GM12878 (cell line): Measurements from ENCODE around the gene WDR43. TPM values are rescaled to one million over a fixed set of nuclear protein-coding genes. Genes with fewer than 3 reads are reported as not detected.

ENCODE experiments used
- ATAC-seq: fragments of 200-7000 bp; cut with Tn5 transposase; 3 replicates; pipeline ENCODE4 v1.9.1; 2020; ENCODE audit warnings: mild to moderate bottlenecking, moderate library complexity
- BruUV-seq: library from RNA; stranded (reverse); fragments of 400-500 nt; replicated peaks from 2 replicates; lab custom pipeline; 2021; lab: Mats Ljungman, UMichigan
- CTCF ChIA-PET: fragments of 300-600 bp; sonication (Branson Sonifier 250); formaldehyde crosslinking; extraction: SDS; loops from one replicate; lab custom pipeline; 2021; ENCODE audit warnings: inconsistent platforms; lab: Yijun Ruan, JAX
- POLR2A ChIA-PET: fragments of 350-600 bp; formaldehyde crosslinking; extraction: SDS; loops from one replicate; lab custom pipeline; 2021; ENCODE audit warnings: inconsistent platforms; lab: Charles Lee
- RAD21 ChIA-PET: fragments of 300-600 bp; sonication (Branson Sonifier 250); formaldehyde crosslinking; loops from one replicate; lab custom pipeline; 2023; ENCODE audit warnings: antibody characterized with exemption; ENCODE audit not compliant: unreplicated experiment; lab: Charles Lee
- SMC1A ChIA-PET: fragments of 300-600 bp; sonication (Branson Sonifier 250); formaldehyde crosslinking; loops from one replicate; lab custom pipeline; 2023; ENCODE audit not compliant: unreplicated experiment, uncharacterized antibody; lab: Charles Lee
- DNase-seq: peaks from one replicate; pipeline ENCODE4 v3.0.0-alpha.2; 2011; ENCODE audit warnings: low read depth, low spot score
- FAIRE-seq: peaks from 3 replicates; lab custom pipeline; 2011; peaks lifted over from hg19 to GRCh38; lab: Jason Lieb, UNC
- H2AFZ ChIP-seq: 2 replicates; pipeline ENCODE4 v1.6.0; 2011; ENCODE audit warnings: low read depth, low read length, control low read depth; ENCODE audit not compliant: control insufficient read depth
- H3K27ac ChIP-seq: 2 replicates; pipeline ENCODE4 v1.5.1; 2011; ENCODE audit warnings: control low read depth; ENCODE audit not compliant: control insufficient read depth, insufficient read depth
- H3K27me3 ChIP-seq, 2 experiments: replicated peaks in 1 of 2; 2 replicates each; pipeline versions ENCODE4 v1.6.0 to v1.6.1; 2011; ENCODE audit warnings: low read length in 1 of 2; ENCODE audit not compliant: control insufficient read depth in 2 of 2, insufficient read depth in 2 of 2
- H3K36me3 ChIP-seq, 2 experiments: 2 replicates each; pipeline ENCODE4 v1.5.1; 2011; ENCODE audit warnings: low read length in 1 of 2; ENCODE audit not compliant: control insufficient read depth in 2 of 2, insufficient read depth in 2 of 2
- H3K4me1 ChIP-seq: 2 replicates; pipeline ENCODE4 v1.6.1; 2011; ENCODE audit warnings: mild to moderate bottlenecking, low read length, moderate library complexity, mixed read lengths; ENCODE audit not compliant: control insufficient read depth, insufficient read depth
- H3K4me2 ChIP-seq: 2 replicates; pipeline ENCODE4 v1.6.0; 2011; ENCODE audit warnings: control low read depth; ENCODE audit not compliant: control insufficient read depth, insufficient read depth
- H3K4me3 ChIP-seq: fragments of 200-600 bp; sonication (generic); 2 replicates; pipeline ENCODE4 v1.5.1; 2016
- H3K79me2 ChIP-seq: 2 replicates; pipeline ENCODE4 v1.6.0; 2011; ENCODE audit warnings: low read length; ENCODE audit not compliant: control insufficient read depth, insufficient read depth
- H3K9ac ChIP-seq: 2 replicates; pipeline ENCODE4 v1.8.0; 2011; ENCODE audit warnings: low read length, control low read depth, mixed read lengths; ENCODE audit not compliant: control insufficient read depth, insufficient read depth
- H3K9me3 ChIP-seq: replicated peaks from 3 replicates; pipeline ENCODE4 v1.5.1; 2011; ENCODE audit warnings: mild to moderate bottlenecking, low read length; ENCODE audit not compliant: control insufficient read depth, insufficient read depth
- H4K20me1 ChIP-seq: 2 replicates; pipeline ENCODE4 v1.6.0; 2011; ENCODE audit not compliant: control insufficient read depth, insufficient read depth
- ATF7 ChIP-seq: fragments of 450-650 bp; IDR thresholded peaks from 2 replicates; pipeline ENCODE4 v1.6.1; 2016; ENCODE audit warnings: low read depth, mild to moderate bottlenecking
- GATAD2B ChIP-seq: fragments of 450-650 bp; conservative IDR thresholded peaks from 2 replicates; pipeline ENCODE4 v1.6.1; 2017; ENCODE audit warnings: low read depth, mild to moderate bottlenecking, moderate library complexity
- MTA3 ChIP-seq: IDR thresholded peaks from 2 replicates; pipeline ENCODE4 v1.6.1; 2012; ENCODE audit warnings: low read length, inconsistent platforms, borderline replicate concordance
- POLR2A ChIP-seq: IDR thresholded peaks from 2 replicates; pipeline ENCODE4 v1.6.1; 2011; ENCODE audit warnings: low read depth, mild to moderate bottlenecking, low read length
- REST ChIP-seq: IDR thresholded peaks from 2 replicates; pipeline ENCODE4 v1.6.1; 2012; ENCODE audit warnings: mild to moderate bottlenecking, low read depth, low read length
- RFX5 ChIP-seq: IDR thresholded peaks from 2 replicates; pipeline ENCODE4 v1.6.1; 2011; ENCODE audit warnings: low read depth, low read length, improper control_type of control experiment
- RUNX3 ChIP-seq: IDR thresholded peaks from 2 replicates; pipeline ENCODE4 v1.6.1; 2012; ENCODE audit warnings: low read length, inconsistent platforms
- SP1 ChIP-seq: IDR thresholded peaks from one replicate; pipeline ENCODE4 v1.6.1; 2011; ENCODE audit warnings: low read depth, low read length
- SRF ChIP-seq, 2 experiments: IDR thresholded peaks; 2 replicates each; pipeline ENCODE4 v1.6.1; 2011; ENCODE audit warnings: low read depth in 2 of 2, low read length in 2 of 2, mild to moderate bottlenecking in 1 of 2, moderate library complexity in 1 of 2
- SUPT20H ChIP-seq: IDR thresholded peaks from 2 replicates; pipeline ENCODE4 v1.6.1; 2011; ENCODE audit warnings: low read depth, mild to moderate bottlenecking, low read length, moderate library complexity, borderline replicate concordance; ENCODE audit not compliant: control insufficient read depth
- TARDBP ChIP-seq: IDR thresholded peaks from 2 replicates; pipeline ENCODE4 v1.6.1; 2016; ENCODE audit warnings: borderline replicate concordance
- TCF7 ChIP-seq: IDR thresholded peaks from 2 replicates; pipeline ENCODE4 v1.6.1; 2014; ENCODE audit warnings: antibody characterized with exemption, borderline replicate concordance
- USF1 ChIP-seq: IDR thresholded peaks from 2 replicates; pipeline ENCODE4 v1.6.1; 2011; ENCODE audit warnings: borderline replicate concordance, low read depth, mild to moderate bottlenecking, moderate library complexity, mixed read lengths, low read length; ENCODE audit not compliant: insufficient read depth; ENCODE audit errors: extremely low read length
- ZBED1 ChIP-seq: IDR thresholded peaks from 2 replicates; pipeline ENCODE4 v1.6.1; 2016; ENCODE audit warnings: borderline replicate concordance
- ZBTB40 ChIP-seq: fragments of 450-650 bp; IDR thresholded peaks from 2 replicates; pipeline ENCODE4 v1.6.1; 2016; ENCODE audit warnings: mild to moderate bottlenecking, moderate library complexity, borderline replicate concordance
- ZNF207 ChIP-seq: fragments of 450-650 bp; IDR thresholded peaks from 2 replicates; pipeline ENCODE4 v1.6.1; 2014; ENCODE audit warnings: antibody characterized with exemption, mild to moderate bottlenecking, borderline replicate concordance
- WGBS: methylation state at CpG from one replicate; pipeline ENCODE4 v1.1.6; 2016; ENCODE audit warnings: low lambda C conversion rate; ENCODE audit not compliant: insufficient replicate concordance, insufficient coverage; ENCODE audit errors: missing lambda C conversion rate; 5-methylcytosine and 5-hydroxymethylcytosine counted together
- in situ Hi-C: fragments of 300-500 bp; cut with MboI; formaldehyde crosslinking; loops from 9 replicates; pipeline ENCODE4 v1.14.3; 2018; ENCODE audit warnings: mixed read lengths
- intact Hi-C: fragments of 100-400 bp; cut with micrococcal nuclease; formaldehyde crosslinking; loops from one replicate; pipeline ENCODE4 v1.14.2; 2022; ENCODE audit not compliant: unreplicated experiment
- polyA plus RNA-seq, 11 experiments: library from polyadenylated mRNA; depleted of rRNA in 4 of 11; unstranded in 6 of 11; stranded (reverse) in 5 of 11; fragments of >200 nt; fragmentation: Nextera tagmentation in 4 of 11; fragmentation: Illumina TruSeq in 1 of 11; extraction: Ambion mirVana in 4 of 11; extraction: Trizol in 1 of 11; gene quantifications; 1 replicate in 1 of 11; 2 replicates in 10 of 11; pipeline versions ENCODE4 v1.2.1 to v1.2.3, GENCODE V29; 2011 to 2016; ENCODE audit warnings: inconsistent platforms in 2 of 11, missing spikeins in 2 of 11, low read depth in 1 of 11
- total RNA-seq, 4 experiments: library from RNA; depleted of rRNA in 3 of 4; stranded (reverse); fragments of >200 nt in 3 of 4; fragmentation: Illumina TruSeq in 1 of 4; extraction: Trizol in 1 of 4; gene quantifications; 2 replicates each; pipeline versions ENCODE4 v1.2.1 to v1.2.3, GENCODE V29; 2013 to 2021

Gene WDR43
- total and polyA plus RNA-seq, 10 of the 15 experiments (the other 5 are each of a cell fraction or from before 2014, with no cell fraction given) = 39.3 to 153 (median 81.9) TPM

- TF ChIP-seq RUNX3 (no peak), TARDBP (no peak), MTA3 (no peak), SP1 (no peak), ZBTB40 (no peak), POLR2A (no peak), USF1 (no peak), GATAD2B (no peak), TCF7 (no peak), ZNF207 (no peak), RFX5 (no peak), REST (no peak), ATF7 (no peak), ZBED1 (no peak), SRF (IDR thresholded peaks at IDR 0.05; ENCODE audit: low read depth in 2 of 2, low read length in 2 of 2) (no peak), SUPT20H (no peak)
- in situ Hi-C loops = no loop called here
- ATAC-seq (no peak), DNase-seq (no peak), FAIRE-seq (no peak)
- Histone ChIP-seq H3K4me2 (no peak overlapping the region), H3K9me3 (no peaks in the 10 kb centered on the region), H4K20me1 (no peaks in the 10 kb centered on the region), H3K36me3 (no peaks in the 10 kb centered on the region), H3K9ac (no peak overlapping the region), H2AFZ (no peak overlapping the region), H3K79me2 (no peaks in the 10 kb centered on the region), H3K27me3 (no peaks in the 10 kb centered on the region), H3K4me1 (no peaks in the 10 kb centered on the region; the same call in 1 of the 2 replicates), H3K4me3 (no peak overlapping the region), H3K27ac (no peak overlapping the region)
- ChIA-PET SMC1A (no interaction called here), POLR2A (no interaction called here), CTCF (interaction anchor here (1.6 kb wide), 1 partner anchor 23 kb away, joined by 3 read pairs; no protein-coding TSS in a partner anchor), RAD21 (no interaction called here)
- 25% methylated on average over 11 of the region's 11 CpGs for WGBS
- BruUV-seq = no TSS peak
- intact Hi-C loops = no loop called here
These were observed 87.3 kb downstream of the WDR43 start for GRCh38 chr2:28981620-28982376.
